HepG2 (cell line): ENCODE data around the gene VARS1. TPM values are rescaled to one million over a fixed set of nuclear protein-coding genes. Genes with fewer than 3 reads are reported as not detected.

Experiments used
- ATAC-seq: fragments of 200-7000 bp; cut with Tn5 transposase; 3 replicates; pipeline ENCODE4 v1.9.1; 2020; ENCODE audit warnings: mild to moderate bottlenecking, moderate library complexity
- BruUV-seq: library from RNA; stranded (reverse); fragments of 400-500 nt; replicated peaks from 2 replicates; lab custom pipeline; 2021; lab: Mats Ljungman, UMichigan
- CTCF ChIA-PET: fragments of 300-600 bp; formaldehyde crosslinking; extraction: SDS; loops from one replicate; lab custom pipeline; 2021; ENCODE audit warnings: low total read pairs, inconsistent platforms, low intra/inter-chr PET ratio; lab: Yijun Ruan, JAX
- POLR2A ChIA-PET: fragments of 350-600 bp; sonication (Branson Sonifier 250); formaldehyde crosslinking; loops from one replicate; lab custom pipeline; 2020; ENCODE audit warnings: antibody characterized with exemption, inconsistent platforms; lab: Yijun Ruan, JAX
- DNase-seq: peaks from one replicate; pipeline ENCODE4 v3.0.0-alpha.2; 2015; ENCODE audit warnings: low spot score
- FAIRE-seq: peaks from 3 replicates; lab custom pipeline; 2011; peaks lifted over from hg19 to GRCh38; lab: Jason Lieb, UNC
- H2AFZ ChIP-seq: one replicate; pipeline ENCODE4 v1.6.1; 2011; ENCODE audit warnings: low read length, inconsistent platforms
- H3K27ac ChIP-seq: fragments of 300-600 bp; 3 replicates; pipeline ENCODE4 v1.8.0; 2011; ENCODE audit warnings: mixed run types, mild to moderate bottlenecking, mixed read lengths, low read length, inconsistent platforms; ENCODE audit not compliant: insufficient read depth; ENCODE audit errors: extremely low read length
- H3K27me3 ChIP-seq, 2 experiments: fragments of 200-600 bp in 1 of 2; 2 replicates in 1 of 2; 3 replicates in 1 of 2; pipeline versions ENCODE4 v1.6.0 to v1.8.0; 2011; ENCODE audit warnings: low read length in 2 of 2, mild to moderate bottlenecking in 2 of 2, moderate library complexity in 2 of 2, inconsistent platforms in 1 of 2; ENCODE audit not compliant: insufficient read depth in 2 of 2, control insufficient read depth in 1 of 2
- H3K36me3 ChIP-seq, 2 experiments: fragments of 200-600 bp in 1 of 2; replicated peaks in 1 of 2; 2 replicates in 1 of 2; 3 replicates in 1 of 2; pipeline versions ENCODE4 v1.5.1 to v1.8.0; 2011; ENCODE audit warnings: low read length in 2 of 2, inconsistent platforms in 1 of 2; ENCODE audit not compliant: insufficient read depth in 2 of 2, control insufficient read depth in 1 of 2
- H3K4me1 ChIP-seq: 2 replicates; pipeline ENCODE4 v1.5.1; 2012; ENCODE audit warnings: low read length, inconsistent platforms; ENCODE audit not compliant: insufficient read depth
- H3K4me2 ChIP-seq: 2 replicates; pipeline ENCODE4 v1.6.0; 2011; ENCODE audit warnings: low read depth, low read length, inconsistent platforms
- H3K4me3 ChIP-seq, 3 experiments: fragments of 200-600 bp in 1 of 3; sonication (generic), shearing (Covaris generic) in 1 of 3; replicated peaks in 1 of 3; 2 replicates each; pipeline ENCODE4 v1.5.1; 2011 to 2016; ENCODE audit warnings: low read length in 3 of 3, inconsistent platforms in 2 of 3, low read depth in 2 of 3, mild to moderate bottlenecking in 2 of 3, control low read depth in 1 of 3, mixed read lengths in 1 of 3; ENCODE audit not compliant: insufficient read depth in 1 of 3
- H3K79me2 ChIP-seq: one replicate; pipeline ENCODE4 v1.6.1; 2011; ENCODE audit warnings: low read length, inconsistent platforms; ENCODE audit not compliant: insufficient read depth
- H3K9ac ChIP-seq: 2 replicates; pipeline ENCODE4 v1.6.0; 2011; ENCODE audit warnings: mild to moderate bottlenecking, low read depth, low read length, inconsistent platforms; ENCODE audit not compliant: insufficient read depth
- H3K9me3 ChIP-seq: 2 replicates; pipeline ENCODE4 v1.5.1; 2012; ENCODE audit warnings: mild to moderate bottlenecking, low read length
- H4K20me1 ChIP-seq: 2 replicates; pipeline ENCODE4 v1.6.0; 2011; ENCODE audit warnings: inconsistent platforms, mild to moderate bottlenecking, low read length, moderate library complexity; ENCODE audit not compliant: insufficient read depth
- CCAR2 ChIP-seq: fragments of 200-400 bp; formaldehyde crosslinking; optimal IDR thresholded peaks from 2 replicates; pipeline ENCODE3; 2018; ENCODE audit warnings: low read depth, mild to moderate bottlenecking, low read length, moderate library complexity
- DNMT1 ChIP-seq: sonication (generic); formaldehyde crosslinking; IDR thresholded peaks from 2 replicates; pipeline ENCODE4 v1.5.1; 2020; ENCODE audit warnings: mild to moderate bottlenecking, missing genetic modification reagents
- FOXK1 ChIP-seq: sonication (generic); formaldehyde crosslinking; IDR thresholded peaks from 2 replicates; pipeline ENCODE4 v1.4.0; 2020; ENCODE audit warnings: low read depth, missing genetic modification reagents, borderline replicate concordance
- FOXM1 ChIP-seq: sonication (generic); formaldehyde crosslinking; IDR thresholded peaks from 2 replicates; pipeline ENCODE4 v1.5.0; 2020; ENCODE audit warnings: missing genetic modification reagents
- HOXA5 ChIP-seq: sonication (generic); formaldehyde crosslinking; IDR thresholded peaks from 2 replicates; pipeline ENCODE4 v1.4.0; 2020; ENCODE audit warnings: missing genetic modification reagents
- KLF11 ChIP-seq: IDR thresholded peaks from 2 replicates; pipeline ENCODE4 v1.6.1; 2016; ENCODE audit warnings: missing compliant biosample characterization
- MAF1 ChIP-seq: sonication (generic); formaldehyde crosslinking; IDR thresholded peaks from 2 replicates; pipeline ENCODE4 v1.5.0; 2020; ENCODE audit warnings: missing genetic modification reagents, borderline replicate concordance
- PTBP1 ChIP-seq: fragments of 200-400 bp; formaldehyde crosslinking; IDR thresholded peaks from 2 replicates; pipeline ENCODE4 v1.6.1; 2018; ENCODE audit warnings: low read length, low read depth; ENCODE audit not compliant: poor library complexity, severe bottlenecking
- RCOR2 ChIP-seq: IDR thresholded peaks from 2 replicates; pipeline ENCODE4 v1.6.1; 2016; ENCODE audit warnings: missing biosample characterization, missing genetic modification reagents
- SMARCC2 ChIP-seq: fragments of 450-650 bp; IDR thresholded peaks from 2 replicates; pipeline ENCODE4 v1.6.1; 2017; ENCODE audit warnings: antibody characterized with exemption, mild to moderate bottlenecking
- ZNF230 ChIP-seq: sonication (generic); formaldehyde crosslinking; IDR thresholded peaks from 2 replicates; pipeline ENCODE4 v1.4.0; 2020; ENCODE audit warnings: mild to moderate bottlenecking, missing genetic modification reagents
- ZNF335 ChIP-seq: sonication (generic); formaldehyde crosslinking; IDR thresholded peaks from 2 replicates; pipeline ENCODE4 v1.4.0; 2020; ENCODE audit warnings: missing genetic modification reagents
- ZNF670 ChIP-seq: sonication (generic); formaldehyde crosslinking; IDR thresholded peaks from 2 replicates; pipeline ENCODE4 v1.8.0; 2022; ENCODE audit warnings: mild to moderate bottlenecking, missing genetic modification reagents, borderline replicate concordance
- ZNF75D ChIP-seq: sonication (generic); formaldehyde crosslinking; IDR thresholded peaks from 2 replicates; pipeline ENCODE4 v1.8.1; 2023; ENCODE audit warnings: missing genetic modification reagents, mild to moderate bottlenecking, borderline replicate concordance
- ZSCAN22 ChIP-seq: sonication (generic); formaldehyde crosslinking; IDR thresholded peaks from 2 replicates; pipeline ENCODE4 v1.4.0; 2020; ENCODE audit warnings: mild to moderate bottlenecking, missing genetic modification reagents
- WGBS: methylation state at CpG from one replicate; pipeline ENCODE4 v1.1.6; 2017; ENCODE audit warnings: low lambda C conversion rate; 5-methylcytosine and 5-hydroxymethylcytosine counted together
- in situ Hi-C: cut with HindIII; loops from 2 replicates; pipeline ENCODE4 v1.10.0; 2017; ENCODE audit warnings: low pct_unique_long_range_greater_than_20kb; ENCODE audit not compliant: extremely low pct_ligation_motif_present
- intact Hi-C: fragments of 100-400 bp; cut with micrococcal nuclease; formaldehyde crosslinking; loops from one replicate; pipeline ENCODE4 v1.10.0; 2022; ENCODE audit not compliant: unreplicated experiment
- polyA plus RNA-seq, 8 experiments: library from polyadenylated mRNA; depleted of rRNA in 3 of 8; stranded (reverse) in 7 of 8; unstranded in 1 of 8; fragments of >200 nt; fragmentation: Illumina TruSeq in 4 of 8; extraction: Trizol in 4 of 8; gene quantifications; 2 replicates each; pipeline versions ENCODE4 v1.2.1 to v1.2.3, GENCODE V29; 2011 to 2016; ENCODE audit warnings: low read depth in 4 of 8, missing spikeins in 1 of 8, mixed read lengths in 1 of 8; ENCODE audit not compliant: insufficient read depth in 1 of 8
- total RNA-seq, 5 experiments: library from RNA; depleted of rRNA; stranded (reverse); fragments of >200 nt; fragmentation: Illumina TruSeq; extraction: Trizol; gene quantifications; 2 replicates each; pipeline ENCODE4 v1.2.3, GENCODE V29; 2016; ENCODE audit warnings: low read depth in 1 of 5
- TF ChIP-seq, protein P1 (sequence below): sonication (generic); formaldehyde crosslinking; IDR thresholded peaks from 2 replicates; pipeline ENCODE4 v1.5.0; 2020; ENCODE audit warnings: mild to moderate bottlenecking, missing genetic modification reagents, borderline replicate concordance
- TF ChIP-seq, protein P2 (sequence below): sonication (generic); formaldehyde crosslinking; conservative IDR thresholded peaks from 2 replicates; pipeline ENCODE4 v1.4.0; 2020; ENCODE audit warnings: missing genetic modification reagents
- TF ChIP-seq, protein P3 (sequence below): sonication (generic); formaldehyde crosslinking; IDR thresholded peaks from 2 replicates; pipeline ENCODE4 v1.4.0; 2020; ENCODE audit warnings: mild to moderate bottlenecking, missing genetic modification reagents, borderline replicate concordance
- TF ChIP-seq, protein P4 (sequence below): fragments of 450-650 bp; IDR thresholded peaks from 2 replicates; pipeline ENCODE4 v1.6.1; 2017

The VARS1 gene
- total and polyA plus RNA-seq, 2 of the 13 experiments (the other 11 are each of a cell fraction or from before 2014, with no cell fraction given): 14.7 to 56.1 TPM

DNA sequence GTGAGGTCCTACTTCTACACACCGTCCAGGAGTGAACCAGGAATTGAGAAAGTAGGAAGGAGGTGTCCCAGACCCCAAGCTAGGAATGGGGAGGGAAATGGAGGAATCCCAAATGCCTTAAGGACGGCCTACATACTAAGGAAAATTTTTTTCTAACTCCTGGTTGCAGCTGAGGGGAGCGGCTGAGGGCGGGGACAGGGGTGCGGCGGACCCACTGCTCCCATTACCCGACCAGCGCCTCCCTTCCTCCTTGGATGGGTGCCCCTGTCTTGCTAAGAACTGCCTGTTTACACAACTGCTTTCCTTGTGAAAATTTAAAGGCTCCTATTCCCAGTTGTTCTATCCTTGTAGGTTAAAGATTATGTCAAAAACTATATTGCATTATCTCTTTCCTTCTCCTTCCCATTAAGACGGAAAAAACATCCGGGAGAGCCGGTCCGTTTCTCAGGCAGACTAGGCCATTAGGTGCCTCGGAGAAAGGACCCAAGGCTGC, 31.3 kb upstream of the VARS1 start:
- no peaks in the 10 kb centered on the region for H3K36me3 ChIP-seq
- H3K9ac ChIP-seq: peak overlapping the region; percentile 52
- H2AFZ ChIP-seq: peak overlapping the region; percentile 8
- peak overlapping the region; percentile 48 for H3K27ac ChIP-seq
- DNase-seq (no peak), FAIRE-seq (no peak), ATAC-seq (no peak)
- WGBS: 4% methylated on average over 13 of the region's 13 CpGs
- BruUV-seq: TSS peak; percentile 96
- H3K4me3 ChIP-seq: peak overlapping the region; percentile 56 to 91 (median 59)
- peaks cover 4% of the 10 kb centered on the region for H4K20me1 ChIP-seq
- H3K4me2 ChIP-seq: peak overlapping the region; percentile 81
- H3K4me1 ChIP-seq: peaks cover 42% of the 10 kb centered on the region
- H3K79me2 ChIP-seq: peaks cover 28% of the 10 kb centered on the region
- POLR2A ChIA-PET: interaction anchor here (0.6 to 3.4 kb wide), 61 partner anchors 9 to 1145 kb away, joined by 3 to 107 read pairs (median 5); partner anchors contain the start of genes ABHD16A, APOM, ATF6B and BAG6
- CTCF ChIA-PET: no interaction called here
- no peaks in the 10 kb centered on the region for H3K9me3 ChIP-seq
- intact Hi-C loops (no loop called here), in situ Hi-C loops (no loop called here)
- H3K27me3 ChIP-seq: no peaks in the 10 kb centered on the region; a peak in 1 of 5 replicates
- TF ChIP-seq SMARCC2: no peak
- no peak for TF ChIP-seq ZSCAN22 (CRISPR knock-in tag)
- no peak for TF ChIP-seq CCAR2
- TF ChIP-seq, protein P1, sequence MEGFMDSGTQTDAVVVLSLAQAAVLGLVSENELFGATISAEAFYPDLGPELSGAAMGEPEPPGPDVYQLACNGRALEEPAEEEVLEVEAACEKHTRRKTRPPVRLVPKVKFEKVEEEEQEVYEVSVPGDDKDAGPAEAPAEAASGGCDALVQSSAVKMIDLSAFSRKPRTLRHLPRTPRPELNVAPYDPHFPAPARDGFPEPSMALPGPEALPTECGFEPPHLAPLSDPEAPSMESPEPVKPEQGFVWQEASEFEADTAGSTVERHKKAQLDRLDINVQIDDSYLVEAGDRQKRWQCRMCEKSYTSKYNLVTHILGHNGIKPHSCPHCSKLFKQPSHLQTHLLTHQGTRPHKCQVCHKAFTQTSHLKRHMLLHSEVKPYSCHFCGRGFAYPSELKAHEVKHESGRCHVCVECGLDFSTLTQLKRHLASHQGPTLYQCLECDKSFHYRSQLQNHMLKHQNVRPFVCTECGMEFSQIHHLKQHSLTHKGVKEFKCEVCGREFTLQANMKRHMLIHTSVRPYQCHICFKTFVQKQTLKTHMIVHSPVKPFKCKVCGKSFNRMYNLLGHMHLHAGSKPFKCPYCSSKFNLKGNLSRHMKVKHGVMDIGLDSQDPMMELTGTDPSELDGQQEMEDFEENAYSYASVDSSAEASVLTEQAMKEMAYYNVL: 0 out of 2 replicates have a peak, but pooled peaks have one; percentile 15
- TF ChIP-seq FOXK1 (CRISPR knock-in tag): 0 out of 2 replicates have a peak, but pooled peaks have one; percentile 5
- TF ChIP-seq ZNF75D: no peak
- TF ChIP-seq ZNF670 (CRISPR knock-in tag): no peak
- TF ChIP-seq PTBP1: no peak
- TF ChIP-seq FOXM1 (CRISPR knock-in tag): no peak
- TF ChIP-seq, protein P2, sequence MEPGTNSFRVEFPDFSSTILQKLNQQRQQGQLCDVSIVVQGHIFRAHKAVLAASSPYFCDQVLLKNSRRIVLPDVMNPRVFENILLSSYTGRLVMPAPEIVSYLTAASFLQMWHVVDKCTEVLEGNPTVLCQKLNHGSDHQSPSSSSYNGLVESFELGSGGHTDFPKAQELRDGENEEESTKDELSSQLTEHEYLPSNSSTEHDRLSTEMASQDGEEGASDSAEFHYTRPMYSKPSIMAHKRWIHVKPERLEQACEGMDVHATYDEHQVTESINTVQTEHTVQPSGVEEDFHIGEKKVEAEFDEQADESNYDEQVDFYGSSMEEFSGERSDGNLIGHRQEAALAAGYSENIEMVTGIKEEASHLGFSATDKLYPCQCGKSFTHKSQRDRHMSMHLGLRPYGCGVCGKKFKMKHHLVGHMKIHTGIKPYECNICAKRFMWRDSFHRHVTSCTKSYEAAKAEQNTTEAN: 0 out of 2 replicates have a peak, but pooled peaks have one; percentile 2
- TF ChIP-seq, protein P3, sequence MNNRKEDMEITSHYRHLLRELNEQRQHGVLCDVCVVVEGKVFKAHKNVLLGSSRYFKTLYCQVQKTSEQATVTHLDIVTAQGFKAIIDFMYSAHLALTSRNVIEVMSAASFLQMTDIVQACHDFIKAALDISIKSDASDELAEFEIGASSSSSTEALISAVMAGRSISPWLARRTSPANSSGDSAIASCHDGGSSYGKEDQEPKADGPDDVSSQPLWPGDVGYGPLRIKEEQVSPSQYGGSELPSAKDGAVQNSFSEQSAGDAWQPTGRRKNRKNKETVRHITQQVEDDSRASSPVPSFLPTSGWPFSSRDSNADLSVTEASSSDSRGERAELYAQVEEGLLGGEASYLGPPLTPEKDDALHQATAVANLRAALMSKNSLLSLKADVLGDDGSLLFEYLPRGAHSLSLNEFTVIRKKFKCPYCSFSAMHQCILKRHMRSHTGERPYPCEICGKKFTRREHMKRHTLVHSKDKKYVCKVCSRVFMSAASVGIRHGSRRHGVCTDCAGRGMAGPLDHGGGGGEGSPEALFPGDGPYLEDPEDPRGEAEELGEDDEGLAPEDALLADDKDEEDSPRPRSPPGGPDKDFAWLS (CRISPR knock-in tag): no peak
- no peak for TF ChIP-seq KLF11
- TF ChIP-seq ZNF230 (CRISPR knock-in tag): no peak
- no peak for TF ChIP-seq HOXA5 (CRISPR knock-in tag)
- TF ChIP-seq, protein P4, sequence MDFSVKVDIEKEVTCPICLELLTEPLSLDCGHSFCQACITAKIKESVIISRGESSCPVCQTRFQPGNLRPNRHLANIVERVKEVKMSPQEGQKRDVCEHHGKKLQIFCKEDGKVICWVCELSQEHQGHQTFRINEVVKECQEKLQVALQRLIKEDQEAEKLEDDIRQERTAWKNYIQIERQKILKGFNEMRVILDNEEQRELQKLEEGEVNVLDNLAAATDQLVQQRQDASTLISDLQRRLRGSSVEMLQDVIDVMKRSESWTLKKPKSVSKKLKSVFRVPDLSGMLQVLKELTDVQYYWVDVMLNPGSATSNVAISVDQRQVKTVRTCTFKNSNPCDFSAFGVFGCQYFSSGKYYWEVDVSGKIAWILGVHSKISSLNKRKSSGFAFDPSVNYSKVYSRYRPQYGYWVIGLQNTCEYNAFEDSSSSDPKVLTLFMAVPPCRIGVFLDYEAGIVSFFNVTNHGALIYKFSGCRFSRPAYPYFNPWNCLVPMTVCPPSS: no peak
- 0 out of 2 replicates have a peak, but pooled peaks have one; percentile 33 for TF ChIP-seq MAF1 (CRISPR knock-in tag)
- TF ChIP-seq ZNF335 (CRISPR knock-in tag): peak; percentile 99
- peak; percentile 69; the same call in 1 of the 2 replicates for TF ChIP-seq RCOR2
- TF ChIP-seq DNMT1: no peak
